HG03175 (cell line): ENCODE results near the gene SUSD5.

Experiments
- ATAC-seq: cut with Tn5 transposase; IDR thresholded peaks from one replicate; pipeline ENCODE4 v1.9.1; 2021; ENCODE audit warnings: mild to moderate bottlenecking, moderate library complexity; ENCODE audit not compliant: unreplicated experiment

Gene SUSD5

DNA sequence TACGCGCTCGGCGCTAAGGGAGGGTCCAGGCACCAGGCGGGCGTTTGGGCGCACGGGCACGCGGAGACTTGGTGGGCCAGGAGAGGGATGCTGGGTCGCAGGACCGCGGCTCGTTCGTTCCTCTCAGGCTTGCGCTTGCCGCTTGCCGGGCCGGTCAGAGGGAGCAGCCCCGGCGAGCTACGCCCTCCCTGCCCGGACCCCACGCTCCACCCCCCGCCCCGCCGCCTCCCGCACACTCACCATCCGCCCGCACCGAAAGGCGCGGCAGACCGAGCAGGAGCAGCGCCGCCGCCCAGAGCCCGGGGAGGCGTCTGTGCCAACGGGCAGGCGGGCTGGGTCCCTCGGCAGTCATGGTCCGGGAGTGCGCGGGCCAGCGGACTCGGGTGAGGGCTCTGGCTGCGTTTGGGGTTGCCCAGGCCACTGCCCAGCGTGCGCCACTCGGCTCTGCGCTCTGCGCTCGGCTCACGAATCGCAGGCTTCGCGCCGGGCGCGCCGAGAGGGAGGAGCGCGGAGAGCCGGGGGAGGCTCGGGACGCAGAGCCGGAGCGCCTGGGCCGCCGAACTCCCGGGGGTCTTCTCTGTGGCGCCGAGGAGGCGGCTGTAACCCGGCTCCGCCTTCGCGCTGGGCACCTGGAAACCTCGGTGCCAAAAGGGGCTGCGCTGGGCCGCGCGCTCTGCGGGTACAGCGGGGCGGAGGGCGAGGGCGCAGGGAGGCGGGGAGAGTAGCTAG lies at the start of gene SUSD5:
SUSD5 (minus strand) TSS at position 365 of the 729 bp plus-strand sequence; CDS start at position 352, 13 bp downstream.
- ATAC-seq = no peak

- no peak for ATAC-seq
These were observed 41.5 kb upstream of the SUSD5 start for GRCh38 chr3:33260104-33260503.

GRCh38 chr3:33256249-33256648 lies 37.6 kb upstream of the SUSD5 start:
- no peak for ATAC-seq

DNA sequence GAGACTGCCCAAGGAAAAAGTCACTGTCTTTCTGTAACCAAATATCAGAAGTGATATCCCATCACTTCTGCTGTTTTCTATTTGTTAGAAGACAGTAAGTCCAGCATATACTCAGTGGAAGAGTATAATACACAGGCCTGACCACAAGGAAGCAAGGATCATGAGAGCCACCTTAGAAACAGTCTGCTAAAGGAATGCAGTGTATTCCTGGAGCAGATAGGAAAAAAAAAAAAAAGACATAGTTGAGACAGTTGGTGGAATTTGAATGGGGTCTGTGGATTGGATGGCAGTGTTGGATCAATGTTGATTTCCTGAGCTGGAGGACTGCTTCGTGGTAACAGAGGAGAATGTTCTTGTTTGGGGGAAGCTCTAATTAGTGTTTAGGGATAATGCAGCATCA lies 32.1 kb upstream of the SUSD5 start:
- no peak for ATAC-seq

DNA sequence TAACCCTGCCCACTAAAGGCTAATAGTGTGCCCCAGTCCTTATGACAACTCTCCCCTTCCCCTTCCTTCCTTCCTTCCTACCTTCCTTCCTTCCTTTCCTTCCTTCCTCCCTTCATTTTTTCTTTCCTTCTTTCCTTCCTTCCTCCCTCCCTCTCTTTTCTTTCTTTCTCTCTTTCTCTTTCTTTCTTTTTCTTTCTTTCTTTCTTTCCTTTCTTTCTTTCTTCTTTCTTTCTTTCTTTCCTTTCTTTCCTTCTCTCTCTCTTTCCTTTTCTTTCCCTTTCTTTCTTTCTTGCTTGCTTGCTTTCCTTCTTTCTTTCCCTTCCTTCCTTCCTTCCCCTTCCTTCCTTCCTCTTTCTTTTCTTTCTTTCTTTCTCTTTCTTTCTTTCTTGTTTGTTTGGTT lies 28.2 kb upstream of the SUSD5 start:
- no peak for ATAC-seq

GRCh38 chr3:33240261-33240660 lies 21.7 kb upstream of the SUSD5 start:
- no peak for ATAC-seq

DNA sequence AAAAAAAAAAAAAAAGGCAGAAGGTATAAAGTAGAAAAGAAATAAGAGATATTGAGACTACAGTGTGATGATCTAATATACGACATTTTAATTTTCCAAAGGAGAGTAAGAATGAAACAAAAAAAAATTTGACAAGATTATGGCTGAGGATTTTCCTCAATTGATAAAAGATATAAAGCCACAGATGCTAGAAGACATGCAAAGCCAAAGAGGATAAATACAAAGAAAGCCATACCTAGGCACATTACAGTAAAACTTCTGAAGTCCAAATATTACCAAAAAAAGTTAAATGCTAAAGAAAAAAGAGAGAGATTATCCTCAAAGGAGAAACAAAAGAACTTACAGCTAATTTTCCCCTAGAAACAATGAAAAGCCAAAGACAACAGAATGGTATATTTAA lies 20.3 kb upstream of the SUSD5 start:
- ATAC-seq = no peak

DNA sequence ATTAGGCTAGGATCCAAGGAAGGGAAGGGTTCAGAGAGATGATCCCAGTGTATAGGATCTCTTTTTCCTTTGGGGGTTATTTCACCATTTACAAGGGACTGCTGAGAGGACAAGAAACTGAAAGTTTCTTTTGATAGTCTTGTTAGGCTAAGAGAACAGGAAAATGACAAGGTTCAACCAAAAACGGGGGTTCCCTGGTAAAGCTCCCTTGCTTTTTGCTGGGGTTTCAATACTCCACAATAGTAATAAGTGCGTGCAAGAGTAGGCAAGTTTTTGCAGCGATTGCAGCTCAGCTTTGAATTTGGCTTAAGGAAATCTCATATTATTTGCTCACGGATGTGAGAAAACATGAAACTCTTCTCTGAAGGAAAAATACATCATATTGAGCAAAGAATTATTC lies 18.8 kb upstream of the SUSD5 start:
- no peak for ATAC-seq

GRCh38 chr3:33236005-33236404 lies 17.4 kb upstream of the SUSD5 start:
- no peak for ATAC-seq

DNA sequence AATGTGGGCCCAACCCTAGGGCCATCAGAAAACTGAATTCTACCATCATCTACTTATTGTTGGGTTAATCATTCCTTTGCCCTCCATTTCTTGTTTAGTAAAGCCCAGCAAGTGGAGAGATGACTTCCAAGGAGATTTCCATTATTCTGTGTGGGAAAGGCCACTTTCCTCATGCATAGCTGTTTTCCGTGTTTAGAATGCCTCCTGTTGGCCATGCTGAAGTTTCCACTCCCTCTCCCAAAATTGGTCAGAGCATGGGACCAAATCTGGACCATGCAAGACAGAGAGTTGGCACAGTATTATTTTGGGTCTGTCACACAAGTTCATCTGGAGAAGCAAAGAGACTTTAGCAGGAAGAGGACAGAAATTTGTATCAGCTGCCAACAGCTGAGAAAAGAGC lies 15.3 kb upstream of the SUSD5 start:
- no peak for ATAC-seq

DNA sequence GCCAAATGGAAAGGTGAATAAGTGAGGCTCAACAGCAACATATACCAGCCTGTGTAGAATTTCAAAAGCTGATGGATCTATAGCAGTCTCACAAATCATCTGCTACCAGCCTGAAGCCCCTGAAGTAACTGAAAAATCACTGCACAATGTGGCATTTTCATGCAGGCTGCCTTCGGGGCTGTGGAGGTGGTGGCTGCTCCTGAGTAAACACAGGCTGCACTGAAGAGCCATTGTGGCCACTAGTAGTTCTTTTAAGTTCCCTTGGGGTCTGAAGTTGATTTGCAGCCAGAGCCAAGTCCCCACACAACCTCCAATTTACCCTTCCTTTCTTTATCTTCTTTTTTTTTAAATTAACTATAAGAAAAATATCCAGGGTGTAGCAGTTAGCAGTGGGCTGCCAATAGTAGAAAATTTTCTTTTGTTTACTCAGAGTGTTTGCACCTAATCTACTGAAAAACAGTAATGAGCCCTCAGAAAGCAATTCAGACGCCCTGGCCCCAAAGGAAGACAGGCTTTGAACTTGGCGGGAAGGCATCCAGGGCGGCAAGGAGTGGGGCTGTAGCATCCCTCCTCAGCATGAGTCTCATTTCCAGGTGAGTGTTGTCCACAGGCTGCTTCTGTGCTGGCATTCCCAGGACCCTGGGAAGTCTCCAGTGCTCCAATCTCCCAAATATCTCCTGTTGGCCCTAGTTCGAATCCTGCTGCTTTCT lies 13.3 kb upstream of the SUSD5 start:
- no peak for ATAC-seq

DNA sequence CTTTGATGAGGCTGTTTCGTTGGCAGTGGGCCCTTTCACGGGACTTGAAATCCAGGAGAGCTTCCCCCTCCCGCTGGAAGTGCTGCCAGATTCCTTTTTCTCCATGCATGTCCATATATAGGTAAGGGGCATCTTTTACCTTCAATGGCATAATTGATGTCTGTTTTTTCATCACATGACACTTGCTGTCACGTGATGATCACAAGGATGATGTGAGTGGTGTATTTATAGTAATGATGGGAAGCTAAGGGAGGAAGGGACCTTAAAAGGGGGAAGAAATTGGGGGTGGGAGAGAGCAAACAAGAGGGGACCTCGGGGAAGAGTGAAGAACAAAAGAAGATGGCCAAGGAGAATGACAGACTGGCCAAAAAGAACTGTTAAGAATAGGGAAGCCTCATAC lies 11.3 kb upstream of the SUSD5 start:
- ATAC-seq = no peak

- no peak for ATAC-seq
These were observed 10.5 kb upstream of the SUSD5 start for GRCh38 chr3:33229066-33229465.

DNA sequence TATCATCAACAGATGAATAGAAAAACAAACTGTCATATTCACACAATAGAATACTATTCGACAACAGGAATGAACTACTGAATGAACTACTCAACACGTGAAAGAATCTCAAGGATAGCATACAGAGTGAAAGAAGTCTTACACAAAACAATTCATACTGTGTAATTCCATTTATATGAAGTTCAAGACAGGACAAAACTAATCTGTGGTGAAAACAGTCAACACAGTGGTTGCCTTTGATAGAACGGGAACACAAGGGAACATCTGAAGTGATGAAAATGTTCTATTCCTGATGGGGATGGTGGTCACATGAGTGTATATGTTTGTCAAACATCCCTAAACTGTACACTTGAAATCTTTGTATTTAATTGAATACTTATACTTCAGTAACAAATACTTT lies 2.6 kb upstream of the SUSD5 start:
- ATAC-seq = no peak

DNA sequence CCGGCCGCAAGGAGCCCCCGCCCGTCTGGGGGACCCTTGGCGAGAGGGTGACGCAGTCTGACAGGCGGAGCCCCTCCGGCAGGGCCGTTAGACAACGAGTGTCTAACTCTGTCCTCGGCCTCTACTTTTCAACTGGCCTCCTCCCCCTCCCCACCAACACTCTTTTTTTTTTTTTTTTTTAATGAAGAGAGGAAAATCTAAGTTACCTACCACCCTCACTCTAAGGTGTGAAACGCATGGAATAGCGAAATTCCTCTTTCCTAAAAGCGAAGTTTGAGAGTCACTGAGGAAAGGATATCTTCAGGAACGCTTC lies 521 bp upstream of the SUSD5 start:
- ATAC-seq = no peak

DNA sequence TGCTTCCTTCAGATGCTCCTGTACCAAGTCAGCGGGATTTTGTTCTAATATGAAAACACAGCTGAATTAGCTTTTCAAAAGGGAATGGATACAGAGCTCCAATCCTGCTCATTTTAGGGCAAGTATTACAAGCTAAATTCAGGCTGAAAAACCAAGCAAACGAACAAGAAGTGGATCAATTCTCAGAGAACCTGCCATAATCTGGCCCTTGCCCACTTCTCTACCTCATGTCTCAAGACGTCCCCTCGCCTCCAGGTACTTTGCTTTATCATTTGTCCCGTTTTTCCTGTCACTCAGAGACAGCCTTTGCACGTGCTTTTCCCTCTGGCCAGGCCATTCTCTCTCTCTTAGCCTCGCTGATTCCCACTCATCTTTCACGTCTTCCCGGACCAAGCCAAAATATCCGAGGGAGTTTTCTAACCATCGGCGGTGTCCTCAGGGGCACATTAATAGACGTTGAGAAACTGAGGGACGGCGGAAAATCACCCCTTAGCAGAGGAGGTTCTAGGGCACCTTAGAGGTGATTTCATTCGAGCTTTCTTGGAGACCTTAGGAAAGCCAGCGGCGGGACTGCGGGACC lies 654 bp downstream of the SUSD5 start:
- no peak for ATAC-seq

GRCh38 chr3:33215739-33216138 lies 2.9 kb downstream of the SUSD5 start:
- ATAC-seq = no peak

DNA sequence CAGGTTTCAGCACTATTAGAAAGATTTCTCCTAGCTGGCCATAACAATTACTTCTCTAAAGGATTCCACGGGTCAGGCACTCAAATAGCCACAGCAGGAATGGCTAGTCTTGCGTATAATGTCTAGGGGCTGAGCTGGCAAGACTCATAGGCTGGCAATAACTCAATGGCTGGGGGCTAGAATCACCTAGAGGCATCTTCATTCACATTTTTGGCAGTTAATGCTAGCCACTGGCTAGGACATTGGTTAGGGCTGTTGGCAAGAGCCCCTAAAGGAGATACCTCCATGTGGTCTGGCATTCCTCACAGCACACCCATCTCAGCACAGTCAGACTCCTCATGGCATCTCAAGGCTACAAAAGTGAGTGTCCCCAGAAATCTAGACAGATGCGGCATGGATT lies 6.2 kb downstream of the SUSD5 start:
- no peak for ATAC-seq

GRCh38 chr3:33211444-33211843 lies 7.2 kb downstream of the SUSD5 start:
- no peak for ATAC-seq

GRCh38 chr3:33209357-33209756 lies 9.3 kb downstream of the SUSD5 start:
- no peak for ATAC-seq

- no peak for ATAC-seq
These were observed 15.7 kb downstream of the SUSD5 start for GRCh38 chr3:33202711-33203457.

- ATAC-seq = no peak
These were observed 17.4 kb downstream of the SUSD5 start for GRCh38 chr3:33201195-33201594.
